Measurements from ENCODE around the gene PCDHGA4.
"Not testable (repeated sequence)": the region's sequence is repeated elsewhere in the genome, so short reads cannot be mapped to it uniquely, and the experiment has no call there.

The PCDHGA4 gene

DNA sequence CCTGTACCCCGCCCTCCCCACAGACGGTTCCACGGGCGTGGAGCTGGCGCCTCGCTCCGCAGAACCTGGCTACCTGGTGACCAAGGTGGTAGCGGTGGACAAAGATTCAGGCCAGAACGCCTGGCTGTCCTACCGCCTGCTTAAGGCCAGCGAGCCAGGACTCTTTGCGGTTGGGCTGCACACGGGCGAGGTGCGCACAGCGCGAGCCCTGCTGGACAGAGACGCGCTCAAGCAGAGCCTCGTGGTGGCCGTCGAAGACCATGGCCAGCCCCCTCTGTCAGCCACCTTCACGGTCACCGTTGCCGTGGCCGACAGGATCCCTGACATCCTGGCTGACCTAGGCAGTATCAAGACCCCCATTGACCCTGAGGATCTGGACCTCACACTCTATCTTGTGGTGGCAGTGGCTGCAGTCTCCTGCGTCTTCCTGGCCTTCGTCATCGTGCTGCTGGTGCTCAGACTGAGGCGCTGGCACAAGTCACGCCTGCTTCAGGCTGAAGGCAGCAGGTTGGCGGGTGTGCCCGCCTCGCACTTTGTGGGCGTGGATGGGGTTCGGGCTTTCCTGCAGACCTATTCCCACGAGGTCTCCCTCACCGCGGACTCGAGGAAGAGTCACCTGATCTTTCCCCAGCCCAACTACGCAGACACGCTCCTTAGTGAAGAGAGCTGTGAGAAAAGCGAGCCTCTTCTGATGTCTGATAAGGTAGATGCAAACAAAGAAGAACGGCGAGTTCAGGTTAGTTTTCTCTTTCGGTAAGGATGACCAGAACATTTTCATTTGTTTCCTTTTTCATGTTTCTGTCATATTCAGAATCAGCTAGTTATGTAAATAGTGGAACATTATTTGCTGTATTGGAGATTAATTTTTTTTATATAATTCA lies 11.4 kb downstream of the PCDHGA4 start:
- TF ChIP-seq, protein P1, sequence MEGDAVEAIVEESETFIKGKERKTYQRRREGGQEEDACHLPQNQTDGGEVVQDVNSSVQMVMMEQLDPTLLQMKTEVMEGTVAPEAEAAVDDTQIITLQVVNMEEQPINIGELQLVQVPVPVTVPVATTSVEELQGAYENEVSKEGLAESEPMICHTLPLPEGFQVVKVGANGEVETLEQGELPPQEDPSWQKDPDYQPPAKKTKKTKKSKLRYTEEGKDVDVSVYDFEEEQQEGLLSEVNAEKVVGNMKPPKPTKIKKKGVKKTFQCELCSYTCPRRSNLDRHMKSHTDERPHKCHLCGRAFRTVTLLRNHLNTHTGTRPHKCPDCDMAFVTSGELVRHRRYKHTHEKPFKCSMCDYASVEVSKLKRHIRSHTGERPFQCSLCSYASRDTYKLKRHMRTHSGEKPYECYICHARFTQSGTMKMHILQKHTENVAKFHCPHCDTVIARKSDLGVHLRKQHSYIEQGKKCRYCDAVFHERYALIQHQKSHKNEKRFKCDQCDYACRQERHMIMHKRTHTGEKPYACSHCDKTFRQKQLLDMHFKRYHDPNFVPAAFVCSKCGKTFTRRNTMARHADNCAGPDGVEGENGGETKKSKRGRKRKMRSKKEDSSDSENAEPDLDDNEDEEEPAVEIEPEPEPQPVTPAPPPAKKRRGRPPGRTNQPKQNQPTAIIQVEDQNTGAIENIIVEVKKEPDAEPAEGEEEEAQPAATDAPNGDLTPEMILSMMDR (IDR thresholded peaks at IDR 0.05; ENCODE audit: low read depth, low read length) = no peak
- H3K4me3 ChIP-seq (ENCODE audit: low read depth, low read length) = no peak overlapping the region

DNA sequence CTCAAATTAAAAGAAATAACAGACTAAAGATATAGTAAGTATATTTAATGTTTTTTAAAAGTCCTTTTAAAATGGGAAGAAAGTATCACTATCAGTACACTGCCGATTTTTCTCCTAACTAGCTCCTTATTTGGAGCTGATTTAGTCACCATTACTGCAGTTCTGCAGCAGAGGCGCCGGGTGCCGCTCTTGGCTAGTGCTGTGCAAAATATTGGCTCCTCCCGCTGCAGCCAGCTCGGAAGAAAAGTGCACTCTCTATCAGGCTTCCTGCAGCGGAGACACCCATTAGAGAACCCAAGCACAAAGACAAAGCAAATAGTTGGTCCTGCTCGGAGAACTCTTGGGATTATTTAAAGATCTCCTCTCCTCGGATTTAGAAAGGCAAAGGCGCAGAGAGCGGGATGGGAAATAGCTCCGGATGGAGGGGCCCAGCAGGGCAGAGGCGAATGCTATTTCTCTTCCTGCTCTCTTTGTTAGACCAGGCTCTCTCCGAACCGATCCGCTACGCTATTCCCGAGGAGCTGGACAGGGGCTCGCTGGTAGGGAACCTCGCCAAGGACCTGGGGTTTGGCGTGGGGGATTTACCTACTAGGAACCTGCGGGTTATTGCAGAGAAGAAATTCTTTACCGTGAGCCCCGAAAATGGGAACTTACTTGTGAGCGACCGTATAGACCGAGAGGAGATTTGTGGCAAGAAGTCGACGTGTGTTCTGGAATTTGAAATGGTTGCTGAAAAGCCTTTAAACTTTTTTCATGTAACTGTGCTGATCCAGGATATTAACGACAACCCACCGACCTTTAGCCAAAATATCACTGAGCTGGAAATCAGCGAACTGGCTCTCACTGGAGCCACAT lies 15.4 kb downstream of the PCDHGA4 start, which contains the start of gene PCDHGB3:
Gene PCDHGB3, plus strand, starts transcription at position 249 of the 855 bp plus-strand sequence. Its CDS starts 153 bp downstream, at position 402.
- H3K4me3 ChIP-seq (ENCODE audit: low read depth, low read length) = peak within 1 kb of the TSS; percentile 53
- TF ChIP-seq, protein P1 (IDR thresholded peaks at IDR 0.05; ENCODE audit: low read depth, low read length) = peak; percentile 53

DNA sequence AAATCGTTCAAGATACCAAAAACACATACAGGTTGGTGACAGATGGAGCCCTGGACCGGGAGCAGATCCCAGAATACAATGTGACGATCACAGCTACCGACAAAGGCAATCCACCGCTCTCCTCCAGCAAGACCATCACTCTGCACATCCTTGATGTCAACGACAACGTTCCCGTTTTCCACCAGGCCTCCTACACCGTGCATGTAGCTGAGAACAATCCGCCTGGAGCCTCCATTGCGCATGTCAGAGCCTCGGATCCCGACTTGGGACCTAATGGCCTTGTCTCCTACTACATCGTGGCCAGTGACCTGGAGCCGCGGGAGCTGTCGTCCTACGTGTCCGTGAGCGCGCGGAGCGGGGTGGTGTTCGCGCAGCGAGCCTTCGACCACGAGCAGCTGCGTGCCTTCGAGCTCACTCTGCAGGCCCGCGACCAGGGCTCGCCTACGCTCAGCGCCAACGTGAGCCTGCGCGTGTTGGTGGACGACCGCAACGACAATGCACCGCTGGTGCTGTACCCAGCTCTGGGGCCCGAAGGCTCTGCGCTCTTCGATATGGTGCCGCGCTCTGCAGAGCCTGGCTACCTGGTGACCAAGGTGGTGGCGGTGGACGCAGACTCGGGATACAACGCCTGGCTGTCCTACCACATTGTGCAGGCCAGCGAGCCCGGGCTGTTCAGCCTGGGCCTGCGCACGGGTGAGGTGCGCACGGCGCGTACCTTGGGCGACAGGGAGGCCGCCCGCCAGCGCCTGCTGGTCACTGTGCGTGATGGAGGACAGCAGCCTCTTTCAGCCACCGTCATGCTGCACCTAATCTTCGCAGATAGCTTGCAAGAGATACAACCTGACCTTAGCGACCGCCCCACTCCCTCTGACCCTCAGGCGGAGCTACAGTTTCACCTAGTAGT lies 17.0 kb downstream of the PCDHGA4 start:
- TF ChIP-seq, protein P1 (IDR thresholded peaks at IDR 0.05; ENCODE audit: low read depth, low read length) = no peak
- no peak overlapping the region for H3K4me3 ChIP-seq (ENCODE audit: low read depth, low read length)

DNA sequence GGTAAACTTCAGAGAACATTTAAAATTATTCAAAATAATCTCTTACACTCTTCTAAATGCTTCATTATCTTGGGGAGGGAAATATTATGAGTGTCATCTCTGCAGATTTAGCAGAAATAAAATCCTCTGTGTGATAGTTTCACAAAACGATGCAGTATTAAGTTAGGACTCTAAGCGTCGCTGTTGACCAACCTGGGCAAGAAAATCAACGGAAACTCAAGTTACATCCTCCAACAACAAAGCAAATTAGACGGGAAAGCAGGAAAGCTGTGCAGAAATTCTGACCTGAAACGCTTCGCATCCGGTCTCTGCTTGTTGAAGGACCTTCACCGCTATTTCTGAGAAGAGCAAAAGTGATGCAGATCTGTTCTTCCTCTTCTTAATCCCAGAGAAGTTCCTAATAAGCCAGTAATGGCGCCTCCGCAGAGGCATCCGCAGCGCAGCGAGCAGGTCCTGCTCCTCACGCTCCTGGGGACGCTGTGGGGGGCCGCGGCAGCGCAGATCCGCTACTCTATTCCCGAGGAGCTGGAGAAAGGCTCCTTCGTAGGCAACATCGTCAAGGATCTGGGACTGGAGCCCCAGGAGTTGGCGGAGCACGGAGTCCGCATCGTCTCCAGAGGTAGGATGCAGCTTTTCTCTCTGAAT lies 19.0 kb downstream of the PCDHGA4 start, which contains the start of gene PCDHGA6:
Gene PCDHGA6, plus strand, starts transcription at position 219 of the 645 bp plus-strand sequence. Its CDS starts 193 bp downstream, at position 412.
- H3K4me3 ChIP-seq (ENCODE audit: low read depth, low read length) = no peak within 1 kb of the TSS
- TF ChIP-seq, protein P1 (IDR thresholded peaks at IDR 0.05; ENCODE audit: low read depth, low read length) = peak; percentile 37; the same call in 1 of the 2 replicates

DNA sequence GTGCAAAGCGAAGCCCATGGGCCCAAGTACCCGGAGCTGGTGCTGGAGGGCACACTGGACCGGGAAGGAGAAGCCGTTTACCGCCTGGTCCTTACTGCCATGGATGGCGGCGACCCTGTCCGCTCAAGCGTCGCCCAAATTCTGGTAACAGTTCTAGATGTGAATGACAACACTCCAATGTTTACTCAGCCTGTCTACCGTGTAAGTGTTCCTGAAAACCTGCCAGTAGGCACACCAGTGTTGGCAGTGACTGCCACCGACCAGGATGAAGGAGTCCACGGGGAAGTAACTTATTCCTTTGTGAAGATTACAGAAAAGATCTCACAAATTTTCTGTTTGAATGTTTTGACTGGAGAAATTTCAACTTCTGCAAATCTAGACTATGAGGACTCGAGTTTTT lies 19.8 kb downstream of the PCDHGA4 start:
- TF ChIP-seq, protein P1 (IDR thresholded peaks at IDR 0.05; ENCODE audit: low read depth, low read length) = no peak

DNA sequence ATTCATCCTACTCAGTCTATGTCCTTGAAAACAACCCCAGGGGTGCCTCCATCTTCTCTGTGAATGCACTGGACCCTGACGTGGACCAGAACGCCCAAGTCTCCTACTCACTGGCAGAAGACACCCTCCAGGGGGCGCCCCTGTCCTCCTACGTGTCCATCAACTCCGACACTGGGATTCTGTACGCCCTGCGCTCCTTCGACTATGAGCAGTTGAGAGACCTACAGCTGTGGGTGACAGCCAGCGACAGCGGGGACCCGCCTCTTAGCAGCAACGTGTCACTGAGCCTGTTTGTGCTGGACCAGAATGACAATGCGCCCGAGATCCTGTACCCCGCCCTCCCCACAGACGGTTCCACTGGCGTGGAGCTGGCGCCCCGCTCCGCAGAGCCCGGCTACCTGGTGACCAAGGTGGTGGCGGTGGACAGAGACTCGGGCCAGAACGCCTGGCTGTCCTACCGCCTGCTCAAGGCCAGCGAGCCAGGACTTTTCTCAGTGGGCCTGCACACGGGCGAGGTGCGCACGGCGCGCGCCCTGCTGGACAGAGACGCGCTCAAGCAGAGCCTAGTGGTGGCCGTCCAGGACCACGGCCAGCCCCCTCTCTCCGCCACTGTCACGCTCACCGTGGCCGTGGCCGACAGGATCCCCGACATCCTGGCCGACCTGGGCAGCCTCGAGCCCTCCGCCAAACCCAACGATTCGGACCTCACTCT lies 20.8 kb downstream of the PCDHGA4 start:
- H3K4me3 ChIP-seq (ENCODE audit: low read depth, low read length) = not testable (repeated sequence)

More for the DNA sequence above, 19.8 kb downstream of the PCDHGA4 start:
- no peak overlapping the region for H3K4me3 ChIP-seq (ENCODE audit: low read depth, low read length)

Data from WI38 (cell line).